ENCODE data around the gene ARPIN.
"Not testable (repeated sequence)": the region's sequence is repeated elsewhere in the genome, so short reads cannot be mapped to it uniquely, and the experiment has no call there.

ARPIN gene

DNA sequence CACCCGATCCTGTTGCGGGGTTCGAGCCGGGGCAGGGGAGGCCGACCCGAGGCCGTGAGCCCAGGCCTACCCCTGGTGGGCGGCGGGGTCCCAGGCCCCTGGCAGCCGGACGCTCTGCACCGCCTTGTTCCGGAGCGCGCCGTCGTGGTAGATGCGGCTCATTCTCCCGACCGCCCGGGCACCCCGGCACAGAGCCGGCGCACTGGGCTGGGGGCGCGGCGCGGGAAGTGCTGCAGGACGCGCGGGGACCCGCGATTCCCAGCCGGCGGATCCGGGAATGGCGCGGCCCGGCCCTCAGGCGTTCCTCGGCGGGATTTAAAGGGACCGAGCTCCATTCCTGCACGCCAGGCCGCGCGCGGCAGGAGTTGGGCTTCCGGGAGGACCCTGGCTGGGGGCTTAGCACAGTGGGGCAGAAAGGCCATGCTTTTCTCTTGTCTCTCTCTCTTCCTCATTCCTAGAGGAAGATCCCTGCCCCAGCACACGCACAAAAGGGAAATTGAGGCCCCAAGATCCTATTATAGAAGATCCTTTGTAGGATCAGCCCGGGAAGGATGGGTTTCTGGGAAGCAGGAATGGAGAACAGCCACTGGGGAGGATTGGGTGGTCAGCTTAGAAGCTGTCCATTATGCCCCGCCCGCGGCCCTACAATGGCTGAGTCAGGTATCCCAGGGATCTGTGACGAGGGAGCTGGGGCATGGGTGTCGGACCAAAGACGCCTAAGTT is at the start of gene ARPIN:
Gene ARPIN, minus strand, starts transcription at position 279 of the 723 bp plus-strand sequence. Its CDS starts 117 bp downstream, at position 162.
- no peak for DNase-seq

DNA sequence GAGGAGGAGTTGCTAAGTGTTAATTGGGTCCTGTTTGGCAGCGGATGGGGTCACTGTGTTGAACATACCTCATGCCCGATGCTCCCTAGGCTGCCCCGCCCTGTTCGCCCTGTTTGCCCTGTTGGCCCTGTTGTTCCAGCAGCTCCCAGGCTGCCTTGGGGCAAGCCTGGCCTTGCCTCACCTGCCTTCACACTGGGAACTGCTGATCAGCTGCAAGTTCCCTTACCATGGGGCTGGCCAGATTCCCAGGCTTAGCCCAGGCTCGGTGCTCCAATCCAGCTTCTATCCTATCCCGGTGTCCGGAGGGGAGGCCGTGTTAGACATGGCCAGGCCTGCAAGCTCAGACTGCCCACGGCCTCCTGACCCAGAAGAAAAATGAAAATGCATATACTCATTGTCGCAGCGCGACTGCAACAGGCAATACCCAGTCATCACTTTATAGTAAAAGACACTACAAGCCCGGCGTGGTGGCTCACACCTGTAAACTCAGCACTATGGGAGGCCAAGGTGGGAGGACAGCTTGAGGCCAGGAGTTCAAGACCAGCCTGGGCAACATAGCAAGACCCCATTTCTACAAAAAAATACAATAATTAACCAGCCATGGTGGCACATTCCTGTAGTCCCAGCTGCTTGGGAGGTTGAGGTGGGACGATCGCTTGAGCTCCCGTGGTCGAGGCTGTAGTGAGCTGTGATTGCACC is 45.5 kb upstream of the ARPIN start:
- no peak for DNase-seq

DNA sequence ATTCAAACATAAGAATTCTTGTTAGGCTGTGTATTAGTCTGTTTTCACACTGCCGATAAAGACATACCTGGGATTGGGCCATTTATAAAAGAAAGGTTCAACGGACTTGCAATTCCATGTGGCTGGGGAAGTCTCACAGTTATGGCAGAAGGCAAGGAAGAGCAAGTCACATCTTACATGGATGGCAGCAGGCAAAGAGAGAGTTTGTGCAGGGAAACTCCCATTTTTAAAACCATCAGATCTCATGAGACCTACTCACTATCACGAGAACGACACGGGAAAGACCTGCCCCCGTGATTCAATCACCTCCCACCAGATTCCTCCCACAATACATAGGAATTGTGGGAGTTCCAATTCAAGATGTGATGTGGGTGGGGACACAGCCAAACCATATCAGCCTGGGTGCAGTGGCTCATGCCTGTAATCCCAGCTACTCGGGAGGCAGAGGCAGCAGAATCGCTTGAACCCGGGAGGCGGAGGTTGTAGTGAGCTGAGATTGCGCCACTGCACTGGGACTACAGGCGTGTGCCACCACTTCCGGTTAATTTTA is 42.8 kb upstream of the ARPIN start:
- DNase-seq: not testable (repeated sequence)

GRCh38 chr15:89954541-89954940 is 41.8 kb upstream of the ARPIN start:
- DNase-seq: no peak

- no peak for DNase-seq
These were observed 36.0 kb upstream of the ARPIN start for GRCh38 chr15:89948796-89949195.

GRCh38 chr15:89947385-89947784 is 34.6 kb upstream of the ARPIN start:
- no peak for DNase-seq

GRCh38 chr15:89946681-89947299 is 34.0 kb upstream of the ARPIN start:
- DNase-seq: no peak

- DNase-seq: not testable (repeated sequence)
These were observed 31.0 kb upstream of the ARPIN start for GRCh38 chr15:89943721-89944120.

DNA sequence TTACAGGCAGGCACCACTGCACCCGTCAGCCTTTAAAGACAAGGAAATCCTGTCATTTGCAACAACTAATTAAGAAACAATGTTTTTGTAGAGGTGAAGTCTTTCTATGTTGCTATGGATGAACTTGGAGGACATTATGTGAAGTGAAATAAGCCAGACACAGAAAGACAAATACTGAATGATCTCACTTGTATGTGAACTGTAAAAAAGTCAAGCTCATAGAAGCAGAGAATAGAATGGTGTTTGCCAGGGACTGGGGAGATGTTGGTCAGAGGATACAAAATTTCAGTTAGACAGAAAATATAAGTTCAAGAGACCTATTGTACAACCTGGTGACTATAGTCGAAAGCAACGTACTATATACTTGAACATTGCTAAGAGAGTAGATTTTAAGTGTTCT is 27.2 kb upstream of the ARPIN start:
- DNase-seq: no peak

GRCh38 chr15:89939377-89939776 is 26.6 kb upstream of the ARPIN start:
- DNase-seq: not testable (repeated sequence)

DNA sequence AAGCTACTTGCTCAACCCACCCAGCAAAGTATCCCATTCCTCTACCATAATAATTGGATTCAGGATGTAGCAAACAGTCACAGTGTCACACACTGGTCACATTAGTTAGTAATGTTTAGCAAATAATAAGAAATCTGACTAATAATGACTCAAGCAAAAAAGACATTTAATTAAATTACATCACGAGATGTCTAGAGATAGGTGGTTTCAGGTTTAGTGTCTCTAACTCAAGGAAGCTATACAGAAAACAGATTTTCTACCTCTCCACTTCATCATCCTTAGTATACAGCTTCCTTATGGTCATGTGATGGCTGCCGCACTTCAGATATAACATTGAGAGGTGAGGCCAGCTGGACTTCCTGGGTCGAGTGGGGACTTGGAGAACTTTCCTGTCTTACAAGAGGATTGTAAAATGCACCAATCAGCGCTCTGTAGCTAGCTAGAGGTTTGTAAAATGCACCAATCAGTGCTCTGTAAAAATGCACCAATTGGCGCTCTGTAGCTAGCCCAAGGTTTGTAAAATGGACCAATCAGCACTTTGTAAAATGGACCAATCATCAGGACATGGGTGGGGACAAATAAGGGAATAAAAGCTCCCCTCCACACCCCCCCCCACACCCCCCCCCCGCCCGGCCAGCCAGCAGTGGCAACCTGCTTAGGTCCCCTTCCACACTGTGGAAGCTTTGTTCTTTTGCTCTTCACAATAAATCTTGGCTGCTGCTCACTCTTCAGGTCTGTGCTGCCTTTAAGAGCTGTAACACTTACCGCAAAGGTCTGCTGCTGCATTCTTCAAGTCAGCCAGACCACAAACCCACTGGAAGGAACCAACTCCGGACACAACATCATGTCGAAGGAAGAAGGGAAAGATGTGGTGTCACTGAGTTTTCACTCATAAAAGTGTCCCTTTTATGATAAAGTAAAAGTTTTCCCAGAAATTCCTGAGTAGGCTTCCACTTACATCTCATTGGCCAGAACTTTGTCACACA is 24.9 kb upstream of the ARPIN start:
- no peak for DNase-seq

- DNase-seq: no peak
These were observed 24.1 kb upstream of the ARPIN start for GRCh38 chr15:89936786-89937265.

DNA sequence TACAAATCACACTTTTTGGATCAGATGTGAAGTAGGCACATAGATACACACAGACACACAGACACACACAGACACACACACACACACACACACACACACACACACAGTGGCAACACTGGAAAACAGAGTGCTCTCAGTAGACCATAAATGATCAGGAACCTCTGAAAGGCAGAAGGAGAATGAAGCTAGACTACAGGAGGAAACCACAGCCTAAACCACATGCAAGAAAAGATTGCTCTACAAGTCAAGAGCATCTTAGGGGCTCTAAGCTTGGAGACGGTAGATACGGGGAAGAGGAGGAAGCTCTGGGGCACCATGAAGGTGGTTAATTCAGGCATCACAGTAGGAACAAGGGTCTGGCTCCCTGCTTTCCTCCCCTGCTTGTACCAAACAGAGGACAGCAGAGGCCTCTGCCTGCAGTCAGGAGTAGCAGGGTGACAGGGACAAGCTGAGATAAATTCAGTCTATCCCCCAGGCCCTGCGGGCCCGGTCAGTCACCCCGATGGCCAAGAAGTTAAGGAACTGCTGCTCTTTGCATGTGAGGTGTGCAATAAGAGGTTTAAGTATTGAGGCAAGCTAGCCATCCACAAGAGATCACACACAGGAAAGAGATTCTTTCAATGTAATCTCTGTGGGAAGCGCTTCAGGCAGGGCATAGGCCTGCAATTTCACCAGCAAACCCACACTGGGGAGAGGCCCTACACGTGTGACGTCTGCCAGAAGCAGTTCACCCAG is 23.5 kb upstream of the ARPIN start:
- no peak for DNase-seq

DNA sequence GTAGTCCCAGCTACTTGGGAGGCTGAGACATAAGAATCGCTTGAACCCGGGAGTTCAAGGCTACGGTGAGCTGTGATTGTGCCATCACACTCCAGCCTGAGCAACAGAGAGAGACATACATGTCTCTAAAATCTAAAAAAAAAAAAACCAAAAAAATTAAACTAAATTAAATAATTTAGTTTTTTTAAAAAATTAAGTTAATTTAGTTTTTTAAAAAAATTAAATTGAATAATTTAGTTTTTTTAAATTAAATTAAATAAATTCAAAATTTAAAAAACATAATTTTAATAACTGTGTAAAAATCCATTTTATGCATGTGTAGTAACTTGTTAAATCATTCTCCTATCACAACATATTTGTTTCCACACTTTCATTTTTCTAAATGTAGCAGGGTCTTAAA is 20.1 kb upstream of the ARPIN start:
- no peak for DNase-seq

DNA sequence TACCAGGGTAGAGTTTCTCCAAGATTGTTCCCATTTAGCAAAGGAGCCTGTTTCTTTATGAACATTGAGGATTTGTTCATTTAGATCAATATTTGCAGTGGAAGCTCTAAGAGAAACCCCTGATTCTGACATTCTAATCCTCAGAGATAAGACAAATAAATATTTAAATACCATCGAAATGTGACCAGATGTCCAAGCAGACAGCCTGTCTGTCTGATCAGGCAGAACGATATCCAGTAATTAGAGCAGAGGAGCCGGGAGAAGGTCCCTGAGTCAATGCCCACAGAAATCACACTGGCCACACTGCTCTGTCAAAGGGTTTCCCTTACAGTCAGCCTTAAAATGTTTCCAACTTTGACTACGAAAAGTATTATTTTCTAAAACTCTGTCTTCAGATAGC is 15.7 kb upstream of the ARPIN start:
- DNase-seq: no peak

DNA sequence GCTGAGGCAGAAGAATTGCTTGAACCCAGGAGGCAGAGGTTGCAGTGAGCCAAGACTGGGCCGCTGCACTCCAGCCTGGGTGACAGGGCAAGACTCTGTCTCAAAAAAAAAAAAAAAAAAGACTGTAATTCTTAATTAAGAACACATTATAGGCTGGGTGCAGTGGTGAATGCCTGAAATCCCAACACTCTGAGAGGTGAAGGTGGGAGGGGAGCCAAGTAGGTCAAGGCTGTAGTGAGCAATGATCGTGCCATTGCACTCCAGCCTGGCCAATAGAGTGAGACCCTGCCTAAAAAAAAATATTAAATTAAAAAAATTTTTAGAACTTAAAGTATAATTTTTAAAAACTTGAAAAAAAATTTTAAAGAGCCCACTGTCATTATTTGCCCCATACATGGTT is 13.4 kb upstream of the ARPIN start:
- DNase-seq: no peak

- no peak for DNase-seq
These were observed 4.8 kb upstream of the ARPIN start for GRCh38 chr15:89917442-89918101.

DNA sequence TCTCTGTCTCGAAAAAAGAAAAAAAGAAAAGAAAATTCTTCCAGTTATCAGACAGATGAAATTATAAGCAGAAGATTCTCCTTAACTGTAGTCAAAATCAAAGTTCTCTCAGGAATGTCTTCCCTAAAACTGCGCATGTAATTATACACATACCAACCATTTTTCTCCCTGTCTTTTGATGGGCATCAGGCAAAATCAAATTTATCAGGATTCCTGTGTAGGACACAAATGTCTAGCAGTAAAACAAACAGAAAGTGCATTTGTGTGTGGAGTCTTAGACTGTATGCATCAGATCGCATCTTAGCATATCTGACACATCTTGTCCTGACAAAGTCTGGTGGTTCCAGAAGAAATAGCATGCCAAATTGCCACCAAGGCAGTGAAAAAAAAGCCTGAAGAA is 3.9 kb upstream of the ARPIN start:
- DNase-seq: no peak

DNA sequence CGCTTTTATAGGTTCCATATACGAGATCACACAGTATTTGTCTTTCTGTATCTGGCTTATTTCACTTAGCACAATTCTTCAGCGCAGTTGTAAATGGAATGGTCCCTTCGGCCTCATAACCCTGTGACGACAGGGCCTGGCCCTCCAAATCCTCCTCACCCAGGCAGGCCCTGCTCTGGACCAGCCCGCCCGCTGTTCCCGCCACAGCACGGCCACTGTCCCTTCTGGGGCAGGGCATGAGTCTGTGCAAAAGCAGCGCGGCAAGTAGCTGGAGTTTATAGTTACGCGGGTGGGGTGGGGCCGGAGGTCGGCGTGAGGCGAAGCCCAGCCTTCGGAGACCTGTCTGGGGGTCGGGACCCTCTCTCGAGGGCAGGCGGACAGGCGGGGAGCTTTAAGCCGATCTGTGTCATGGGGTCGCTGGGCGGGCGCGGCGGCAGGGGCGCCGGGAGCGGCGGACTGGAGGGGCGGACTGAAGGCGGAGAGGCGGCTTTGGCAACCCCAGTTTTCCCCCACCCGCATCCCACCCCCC is 543 bp downstream of the ARPIN start:
- DNase-seq: no peak

DNA sequence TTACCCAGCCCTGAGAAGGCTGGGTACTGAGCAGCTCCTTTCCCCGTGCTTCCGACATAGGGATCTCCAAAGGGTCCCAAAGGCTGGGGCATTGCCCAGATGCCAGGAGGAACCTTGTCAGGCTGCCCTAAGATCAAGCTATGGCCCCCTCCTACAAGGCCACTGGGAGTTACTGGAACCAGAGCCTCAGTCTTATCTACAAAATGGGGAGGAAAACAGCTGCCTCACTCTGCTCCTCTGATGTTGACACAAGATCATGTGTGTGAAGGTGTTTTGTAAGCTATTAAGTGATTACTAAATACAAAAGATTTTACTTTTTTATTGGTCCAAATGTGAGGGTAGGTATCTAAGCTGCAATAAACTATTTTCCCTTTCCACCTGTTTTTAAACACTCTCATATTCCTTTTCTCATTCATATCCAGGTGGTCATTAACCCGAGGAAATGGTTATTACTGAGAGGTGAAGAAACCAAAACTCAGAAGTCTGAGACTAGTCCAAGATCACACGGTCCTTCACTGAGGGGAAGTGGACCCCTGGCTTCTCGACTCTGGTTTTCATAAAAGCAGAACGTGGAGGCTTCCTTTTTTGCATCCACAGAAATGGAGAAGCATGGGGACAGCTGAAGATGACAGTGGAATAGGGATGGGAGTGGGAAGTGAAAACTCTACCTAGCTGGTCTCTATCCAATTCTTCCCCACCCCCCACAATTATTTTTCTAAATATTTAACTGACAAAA is 1.7 kb downstream of the ARPIN start:
- DNase-seq: no peak

Measured in RPMI8226 (cell line).